Inflammatory macrophage treated with lipopolysaccharide for 4 hours (primary cell): ENCODE measurements around the gene C1QTNF5.

Experiments used
- DNase-seq: peaks from one replicate; pipeline ENCODE4 v3.0.0-alpha.2; 2020

The C1QTNF5 gene

DNA sequence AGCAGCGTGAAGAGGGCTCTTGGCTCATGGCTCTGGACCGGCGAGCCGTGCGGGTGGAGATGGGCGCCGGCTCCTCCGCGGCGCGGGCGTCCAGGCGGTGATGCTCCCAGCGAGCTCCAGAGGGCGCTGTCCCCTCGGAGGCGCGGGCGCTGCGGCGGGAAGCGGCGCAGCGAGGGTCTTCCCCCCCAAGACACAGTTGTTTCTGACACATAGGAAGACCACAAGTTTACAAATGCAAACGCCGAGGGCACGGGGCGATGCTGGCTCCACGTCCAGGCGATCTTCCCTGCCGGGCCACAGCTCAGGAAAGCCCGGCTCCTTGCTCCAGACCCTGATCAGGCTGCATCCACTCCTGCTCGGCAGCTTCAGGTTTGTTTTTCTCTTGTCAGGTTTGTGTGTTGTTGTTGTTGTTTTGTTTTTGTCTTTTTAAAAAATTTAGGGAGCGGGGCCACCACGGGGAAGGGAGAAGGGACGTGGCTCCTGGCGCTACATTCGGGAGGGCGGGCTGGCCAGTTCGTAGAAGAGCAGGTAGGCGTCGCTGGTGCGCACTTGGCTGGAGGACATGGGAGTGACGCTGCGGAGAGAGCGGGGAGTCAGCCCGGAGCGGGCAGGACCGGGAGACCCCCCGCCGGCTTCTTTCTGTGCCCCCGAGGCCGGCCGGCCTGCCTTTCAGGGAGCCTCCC lies 15.8 kb upstream of the C1QTNF5 start:
- DNase-seq, result peak; percentile 71

GRCh38 chr11:119355091-119355843 lies 14.6 kb upstream of the C1QTNF5 start:
- no peak for DNase-seq

GRCh38 chr11:119352857-119353260 lies 12.2 kb upstream of the C1QTNF5 start:
- DNase-seq, result no peak

DNA sequence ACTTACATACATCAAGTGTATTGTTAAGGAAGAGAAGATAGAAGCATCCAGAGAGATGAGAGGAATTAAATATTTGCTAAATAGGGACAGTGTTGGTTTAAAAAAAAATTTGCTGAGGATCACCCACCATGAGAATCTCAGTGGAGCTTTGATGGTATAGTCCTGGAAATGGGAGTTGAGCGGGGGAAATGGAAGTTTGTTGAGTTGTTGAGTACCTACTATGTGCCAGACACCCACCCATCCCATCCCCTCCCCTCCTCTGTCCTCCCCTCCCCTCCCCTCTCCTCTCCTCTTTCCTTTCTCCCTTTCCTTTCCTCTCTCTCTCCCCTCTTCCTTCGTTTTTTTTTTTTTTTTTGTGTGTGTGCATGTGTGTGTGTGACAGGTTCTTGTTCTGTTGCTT lies 10.5 kb upstream of the C1QTNF5 start:
- no peak for DNase-seq

DNA sequence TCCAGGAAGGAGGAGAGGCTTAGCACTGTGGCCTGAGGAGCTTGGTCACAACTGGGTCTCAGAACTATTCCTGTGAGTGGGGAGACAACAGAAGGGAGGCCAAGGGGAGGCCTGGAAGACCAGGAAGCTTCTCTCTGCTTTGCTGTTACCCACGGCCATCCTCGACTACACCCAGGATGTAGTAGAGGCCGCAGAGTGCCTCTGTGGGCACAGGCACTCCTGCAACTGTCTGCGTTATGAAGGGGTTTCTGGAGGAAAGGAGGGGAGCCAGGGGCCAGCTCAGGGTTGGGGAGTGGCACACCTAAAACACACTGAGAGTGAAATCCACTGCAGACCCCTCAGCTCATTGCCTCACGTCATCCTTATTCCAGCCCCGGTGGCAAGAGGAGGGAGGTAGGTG lies 9.6 kb upstream of the C1QTNF5 start:
- DNase-seq, result no peak

- no peak for DNase-seq
Observed at GRCh38 chr11:119347940-119348605, 7.4 kb upstream of the C1QTNF5 start.

- no peak for DNase-seq
Observed at GRCh38 chr11:119347242-119347641, 6.6 kb upstream of the C1QTNF5 start.

DNA sequence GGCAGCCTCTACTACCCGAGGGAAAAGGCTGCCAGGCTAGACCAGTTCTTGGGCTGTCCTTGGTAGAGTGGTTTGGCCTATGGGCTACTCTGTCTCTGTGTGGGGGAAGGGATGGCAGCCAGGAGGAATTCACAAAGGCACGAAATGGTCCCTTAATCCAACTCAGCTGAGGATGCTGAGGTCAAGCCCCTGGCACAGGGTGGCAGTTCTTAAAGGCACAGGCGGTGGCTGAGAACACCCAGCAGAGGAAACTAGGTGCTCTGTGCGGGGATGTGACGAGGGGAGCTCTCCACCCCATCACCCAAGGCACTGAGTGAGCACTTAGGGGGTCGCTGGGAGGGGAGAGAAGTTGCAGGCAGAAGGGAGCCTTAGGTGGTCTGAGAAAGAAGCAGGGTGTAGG lies 5.9 kb upstream of the C1QTNF5 start, which contains the start of gene MFRP:
MFRP (minus strand) TSS at position 101 of the 400 bp plus-strand sequence. CDS start 192 bp downstream, outside the sequence.
- no peak for DNase-seq

DNA sequence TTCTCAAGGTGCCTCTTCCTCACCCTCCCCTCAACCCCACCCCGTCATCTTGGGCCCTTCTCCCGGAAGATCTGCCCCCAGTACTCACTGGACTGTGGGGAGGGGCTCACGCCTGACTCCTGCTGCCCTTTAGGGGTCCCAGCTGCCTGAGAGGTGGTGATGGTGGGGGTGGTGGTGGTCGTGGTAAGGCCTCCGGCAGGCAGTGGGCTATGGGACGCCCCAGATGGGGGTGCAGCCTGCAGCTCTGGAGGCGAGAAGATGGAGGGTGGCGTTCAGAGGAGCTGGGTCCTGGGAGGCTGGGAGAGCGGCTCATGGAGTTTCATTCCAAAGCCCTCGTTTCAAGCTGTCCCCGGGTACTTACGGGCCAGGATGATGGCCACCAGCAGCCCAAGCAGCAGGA lies 5.0 kb upstream of the C1QTNF5 start:
- no peak for DNase-seq

GRCh38 chr11:119344291-119345010 lies 3.8 kb upstream of the C1QTNF5 start:
- no peak for DNase-seq

DNA sequence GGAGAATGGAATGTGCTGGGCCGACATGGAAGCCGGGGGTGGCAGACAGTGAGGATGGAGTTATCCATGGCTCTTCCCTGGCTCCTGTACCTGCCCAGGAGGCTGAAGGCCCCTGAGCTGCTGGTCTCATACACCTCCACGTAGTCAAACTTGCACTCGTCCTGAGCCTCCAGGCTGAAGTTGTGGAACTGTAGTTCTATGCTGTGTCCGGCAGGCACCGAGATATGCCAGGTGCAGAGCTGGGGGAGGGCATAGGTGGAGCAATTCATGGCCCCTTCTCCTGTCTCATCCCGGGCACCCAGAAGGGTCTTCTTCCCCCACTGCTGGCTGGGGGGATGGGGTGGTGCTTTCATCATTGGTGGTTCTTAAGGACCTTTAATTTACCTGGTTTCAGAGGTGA lies 3.0 kb upstream of the C1QTNF5 start:
- DNase-seq, result no peak

- DNase-seq, result no peak
Observed at GRCh38 chr11:119342362-119343130, 1.9 kb upstream of the C1QTNF5 start.

GRCh38 chr11:119342023-119342300 lies 1.3 kb upstream of the C1QTNF5 start:
- no peak for DNase-seq

- no peak for DNase-seq
Observed at GRCh38 chr11:119341222-119342022, 739 bp upstream of the C1QTNF5 start.

- DNase-seq, result peak; percentile 44
Observed at GRCh38 chr11:119339589-119340334, 921 bp downstream of the C1QTNF5 start.

- DNase-seq, result no peak
Observed at GRCh38 chr11:119338965-119339588, 1.6 kb downstream of the C1QTNF5 start.

GRCh38 chr11:119338318-119338890 lies 2.3 kb downstream of the C1QTNF5 start:
- DNase-seq, result peak; percentile 63

DNA sequence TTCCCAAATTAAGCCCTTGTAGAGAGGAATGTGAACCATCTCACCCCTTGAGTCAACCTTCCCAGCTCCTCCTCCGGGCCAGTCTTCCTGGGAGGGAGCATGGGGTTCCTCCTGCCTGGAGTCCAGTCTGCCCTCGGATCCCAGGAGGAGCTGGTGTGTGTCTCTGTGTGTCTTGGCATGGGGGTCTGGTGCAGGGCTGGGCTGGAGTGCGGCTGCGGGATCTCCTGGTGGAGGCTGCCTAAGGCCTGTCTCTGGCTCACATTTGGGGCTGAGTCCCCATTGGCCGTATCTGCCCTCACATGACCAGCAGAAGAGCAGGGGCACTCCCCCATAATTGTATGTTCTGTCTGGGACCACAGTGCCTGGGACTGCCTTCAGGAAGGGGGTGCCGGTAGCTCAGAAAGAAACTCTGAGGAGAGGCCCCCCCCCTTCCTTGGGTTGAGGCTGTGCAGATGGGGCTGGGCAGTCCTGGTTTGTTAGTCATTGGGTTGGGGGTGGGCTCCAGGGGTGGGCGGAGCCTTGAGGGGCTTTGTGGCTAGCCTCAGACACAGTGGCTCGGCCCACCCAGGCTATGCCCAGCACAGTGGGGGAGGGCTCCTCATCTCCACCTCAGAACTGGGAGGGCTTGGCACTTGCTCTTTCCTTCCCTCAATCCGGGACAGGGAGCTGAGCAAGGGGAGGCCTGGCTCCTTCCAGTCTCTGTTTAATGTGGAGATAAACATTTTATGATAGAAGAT lies 2.9 kb downstream of the C1QTNF5 start:
- DNase-seq, result no peak

DNA sequence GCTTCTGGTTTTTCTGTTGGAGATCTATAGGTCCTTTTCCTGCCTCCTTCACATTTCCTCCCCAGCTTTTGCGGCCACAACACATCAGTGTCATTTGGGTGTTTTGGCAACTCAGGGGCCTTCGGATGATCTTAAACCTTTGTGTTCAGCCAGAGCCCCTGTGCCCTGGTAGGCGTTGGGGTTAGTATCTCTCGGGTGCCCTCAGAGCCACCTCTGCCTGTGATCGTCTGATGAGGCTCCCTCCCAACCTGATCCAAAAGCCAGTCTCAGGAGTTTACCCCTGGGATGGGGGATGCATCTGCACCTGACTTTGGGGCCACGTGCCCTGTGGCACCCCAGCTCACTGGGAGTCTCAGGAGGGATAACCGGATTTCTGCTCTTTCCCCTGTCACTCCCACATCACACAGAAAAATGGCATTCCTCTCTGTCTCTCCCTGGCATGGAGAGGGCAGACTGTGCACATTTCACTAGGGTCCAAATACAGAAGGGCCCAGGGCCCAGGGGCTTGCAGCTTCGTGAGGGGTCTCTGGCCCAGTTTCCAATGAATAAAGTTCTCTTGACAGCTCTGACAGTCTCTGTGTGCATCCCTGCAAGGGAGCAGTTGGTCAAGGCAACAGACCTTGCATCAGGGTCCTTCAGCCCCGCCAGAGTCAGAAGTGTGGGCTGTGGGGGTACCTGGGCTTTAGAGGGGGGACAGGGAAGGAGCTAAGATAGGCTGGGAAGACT lies 3.8 kb downstream of the C1QTNF5 start:
- DNase-seq, result no peak
